HepG2 (cell line): Measurements from ENCODE around the gene AP2S1. TPM values are rescaled to one million over a fixed set of nuclear protein-coding genes. Genes with fewer than 3 reads are reported as not detected.

Experiments used
- ATF1 ChIP-seq: IDR thresholded peaks from 2 replicates; pipeline ENCODE4 v1.6.1; 2016; ENCODE audit warnings: mild to moderate bottlenecking, control low read depth
- CAMTA2 ChIP-seq: sonication (generic); formaldehyde crosslinking; IDR thresholded peaks from 2 replicates; pipeline ENCODE4 v1.4.0; 2020; ENCODE audit warnings: mild to moderate bottlenecking, missing genetic modification reagents, borderline replicate concordance
- DNMT3B ChIP-seq: conservative IDR thresholded peaks from 2 replicates; pipeline ENCODE4 v1.6.1; 2016; ENCODE audit warnings: missing biosample characterization, control low read depth
- EEA1 ChIP-seq: sonication (generic); formaldehyde crosslinking; IDR thresholded peaks from 2 replicates; pipeline ENCODE4 v1.5.1; 2020; ENCODE audit warnings: mild to moderate bottlenecking, missing genetic modification reagents, borderline replicate concordance
- GATAD2A ChIP-seq: IDR thresholded peaks from 2 replicates; pipeline ENCODE4 v1.6.1; 2016
- GTF2F1 ChIP-seq: fragments of 150-350 bp; IDR thresholded peaks from 2 replicates; pipeline ENCODE4 v1.6.1; 2014; ENCODE audit warnings: low read length
- HHEX ChIP-seq: IDR thresholded peaks from 2 replicates; pipeline ENCODE4 v1.6.1; 2016; ENCODE audit warnings: control low read depth
- HNF1B ChIP-seq: sonication (generic); formaldehyde crosslinking; IDR thresholded peaks from 2 replicates; pipeline ENCODE4 v1.5.1; 2020; ENCODE audit warnings: mild to moderate bottlenecking, moderate library complexity, missing genetic modification reagents
- KLF11 ChIP-seq: IDR thresholded peaks from 2 replicates; pipeline ENCODE4 v1.6.1; 2016; ENCODE audit warnings: missing compliant biosample characterization
- KLF9 ChIP-seq: IDR thresholded peaks from 2 replicates; pipeline ENCODE4 v1.6.1; 2016; ENCODE audit warnings: low read depth
- LBX2 ChIP-seq: sonication (generic); formaldehyde crosslinking; IDR thresholded peaks from 2 replicates; pipeline ENCODE4 v1.5.0; 2020; ENCODE audit warnings: missing genetic modification reagents, mild to moderate bottlenecking, borderline replicate concordance
- PBX3 ChIP-seq: sonication (generic); formaldehyde crosslinking; IDR thresholded peaks from 2 replicates; pipeline ENCODE4 v1.8.1; 2023; ENCODE audit warnings: missing genetic modification reagents, inconsistent platforms, borderline replicate concordance
- TP53 ChIP-seq: sonication (generic); formaldehyde crosslinking; conservative IDR thresholded peaks from 2 replicates; pipeline ENCODE4 v1.4.0; 2020; ENCODE audit warnings: missing genetic modification reagents
- ZBTB14 ChIP-seq: sonication (generic); formaldehyde crosslinking; IDR thresholded peaks from 2 replicates; pipeline ENCODE4 v1.4.0; 2020; ENCODE audit warnings: missing genetic modification reagents
- ZMAT3 ChIP-seq: sonication (generic); formaldehyde crosslinking; conservative IDR thresholded peaks from 2 replicates; pipeline ENCODE4 v1.7.0; 2021; ENCODE audit warnings: missing genetic modification reagents
- ZNF230 ChIP-seq: sonication (generic); formaldehyde crosslinking; IDR thresholded peaks from 2 replicates; pipeline ENCODE4 v1.4.0; 2020; ENCODE audit warnings: mild to moderate bottlenecking, missing genetic modification reagents
- ZNF33A ChIP-seq: sonication (generic); formaldehyde crosslinking; IDR thresholded peaks from 2 replicates; pipeline ENCODE4 v1.5.1; 2020; ENCODE audit warnings: missing genetic modification reagents, mild to moderate bottlenecking, moderate library complexity, borderline replicate concordance
- ZNF33B ChIP-seq: sonication (generic); formaldehyde crosslinking; IDR thresholded peaks from 2 replicates; pipeline ENCODE4 v1.5.1; 2020; ENCODE audit warnings: mild to moderate bottlenecking, missing genetic modification reagents
- ZNF354B ChIP-seq: sonication (generic); formaldehyde crosslinking; IDR thresholded peaks from 2 replicates; pipeline ENCODE4 v1.8.0; 2022; ENCODE audit warnings: mild to moderate bottlenecking, missing genetic modification reagents
- ZNF530 ChIP-seq: sonication (generic); formaldehyde crosslinking; IDR thresholded peaks from 2 replicates; pipeline ENCODE4 v1.5.0; 2020; ENCODE audit warnings: low read depth, mild to moderate bottlenecking, missing genetic modification reagents
- ZNF589 ChIP-seq: sonication (generic); formaldehyde crosslinking; conservative IDR thresholded peaks from 2 replicates; pipeline ENCODE4 v1.8.0; 2022; ENCODE audit warnings: mild to moderate bottlenecking, moderate library complexity, missing genetic modification reagents
- ZNF629 ChIP-seq: sonication (generic); formaldehyde crosslinking; conservative IDR thresholded peaks from 2 replicates; pipeline ENCODE4 v1.5.0; 2020; ENCODE audit warnings: missing genetic modification reagents
- ZNF788 ChIP-seq: sonication (generic); formaldehyde crosslinking; IDR thresholded peaks from 2 replicates; pipeline ENCODE4 v1.5.0; 2020; ENCODE audit warnings: mild to moderate bottlenecking, missing genetic modification reagents, borderline replicate concordance
- ZNF790 ChIP-seq: sonication (generic); formaldehyde crosslinking; IDR thresholded peaks from 2 replicates; pipeline ENCODE4 v1.8.0; 2022; ENCODE audit warnings: missing genetic modification reagents, mild to moderate bottlenecking, borderline replicate concordance
- ZNF841 ChIP-seq: sonication (generic); formaldehyde crosslinking; IDR thresholded peaks from 2 replicates; pipeline ENCODE4 v1.8.1; 2023; ENCODE audit warnings: missing genetic modification reagents, borderline replicate concordance
- polyA plus RNA-seq, 8 experiments: library from polyadenylated mRNA; depleted of rRNA in 3 of 8; stranded (reverse) in 7 of 8; unstranded in 1 of 8; fragments of >200 nt; fragmentation: Illumina TruSeq in 4 of 8; extraction: Trizol in 4 of 8; gene quantifications; 2 replicates each; pipeline versions ENCODE4 v1.2.1 to v1.2.3, GENCODE V29; 2011 to 2016; ENCODE audit warnings: low read depth in 4 of 8, missing spikeins in 1 of 8, mixed read lengths in 1 of 8; ENCODE audit not compliant: insufficient read depth in 1 of 8
- total RNA-seq, 5 experiments: library from RNA; depleted of rRNA; stranded (reverse); fragments of >200 nt; fragmentation: Illumina TruSeq; extraction: Trizol; gene quantifications; 2 replicates each; pipeline ENCODE4 v1.2.3, GENCODE V29; 2016; ENCODE audit warnings: low read depth in 1 of 5

AP2S1 gene
- total and polyA plus RNA-seq, 2 of the 13 experiments (the other 11 are each of a cell fraction or from before 2014, with no cell fraction given) = 45.2 to 86.1 TPM

GRCh38 chr19:46788262-46788967, 62.2 kb downstream of the AP2S1 start, which contains the start of gene SLC1A5 (continued):
- TF ChIP-seq KLF11 (CRISPR knock-in tag) (peak; percentile 93), GTF2F1 (no peak), ZNF589 (CRISPR knock-in tag) (no peak), GATAD2A (peak; percentile 43; the same call in 1 of the 2 replicates), ZNF841 (no peak), HNF1B (no peak; the same call in 1 of the 2 replicates), ZBTB14 (CRISPR knock-in tag) (no peak), ZNF354B (CRISPR knock-in tag) (no peak), ZNF230 (peak; percentile 80; the same call in 1 of the 2 replicates), KLF9 (CRISPR knock-in tag) (peak; percentile 33; the same call in 1 of the 2 replicates), PBX3 (CRISPR knock-in tag) (no peak), TP53 (CRISPR knock-in tag) (no peak), LBX2 (CRISPR knock-in tag) (no peak), HHEX (no peak), ZNF33A (0 out of 2 replicates have a peak, but pooled peaks have one; percentile 59), ZNF629 (peak; percentile 33; the same call in 1 of the 2 replicates), DNMT3B (CRISPR knock-in tag) (peak; percentile 57), ZNF790 (CRISPR knock-in tag) (no peak), ZNF788 (CRISPR knock-in tag) (no peak; the same call in 1 of the 2 replicates), ZMAT3 (CRISPR knock-in tag) (peak; percentile 91), ATF1 (CRISPR knock-in tag) (no peak), EEA1 (CRISPR knock-in tag) (no peak), CAMTA2 (CRISPR knock-in tag) (no peak), ZNF530 (CRISPR knock-in tag) (no peak), ZNF33B (CRISPR knock-in tag) (no peak)
